HepG2 (cell line): ENCODE data around the gene IL17RA. TPM values are rescaled to one million over a fixed set of nuclear protein-coding genes. Genes with fewer than 3 reads are reported as not detected.

Source experiments
- ATAC-seq: fragments of 200-7000 bp; cut with Tn5 transposase; 3 replicates; pipeline ENCODE4 v1.9.1; 2020; ENCODE audit warnings: mild to moderate bottlenecking, moderate library complexity
- BruUV-seq: library from RNA; stranded (reverse); fragments of 400-500 nt; replicated peaks from 2 replicates; lab custom pipeline; 2021; lab: Mats Ljungman, UMichigan
- CTCF ChIA-PET: fragments of 300-600 bp; formaldehyde crosslinking; extraction: SDS; loops from one replicate; lab custom pipeline; 2021; ENCODE audit warnings: low total read pairs, inconsistent platforms, low intra/inter-chr PET ratio; lab: Yijun Ruan, JAX
- POLR2A ChIA-PET: fragments of 350-600 bp; sonication (Branson Sonifier 250); formaldehyde crosslinking; loops from one replicate; lab custom pipeline; 2020; ENCODE audit warnings: antibody characterized with exemption, inconsistent platforms; lab: Yijun Ruan, JAX
- DNase-seq: peaks from one replicate; pipeline ENCODE4 v3.0.0-alpha.2; 2015; ENCODE audit warnings: low spot score
- FAIRE-seq: peaks from 3 replicates; lab custom pipeline; 2011; peaks lifted over from hg19 to GRCh38; lab: Jason Lieb, UNC
- H2AFZ ChIP-seq: one replicate; pipeline ENCODE4 v1.6.1; 2011; ENCODE audit warnings: low read length, inconsistent platforms
- H3K27ac ChIP-seq: fragments of 300-600 bp; 3 replicates; pipeline ENCODE4 v1.8.0; 2011; ENCODE audit warnings: mixed run types, mild to moderate bottlenecking, mixed read lengths, low read length, inconsistent platforms; ENCODE audit not compliant: insufficient read depth; ENCODE audit errors: extremely low read length
- H3K27me3 ChIP-seq, 2 experiments: fragments of 200-600 bp in 1 of 2; 2 replicates in 1 of 2; 3 replicates in 1 of 2; pipeline versions ENCODE4 v1.6.0 to v1.8.0; 2011; ENCODE audit warnings: low read length in 2 of 2, mild to moderate bottlenecking in 2 of 2, moderate library complexity in 2 of 2, inconsistent platforms in 1 of 2; ENCODE audit not compliant: insufficient read depth in 2 of 2, control insufficient read depth in 1 of 2
- H3K36me3 ChIP-seq, 2 experiments: fragments of 200-600 bp in 1 of 2; replicated peaks in 1 of 2; 2 replicates in 1 of 2; 3 replicates in 1 of 2; pipeline versions ENCODE4 v1.5.1 to v1.8.0; 2011; ENCODE audit warnings: low read length in 2 of 2, inconsistent platforms in 1 of 2; ENCODE audit not compliant: insufficient read depth in 2 of 2, control insufficient read depth in 1 of 2
- H3K4me1 ChIP-seq: 2 replicates; pipeline ENCODE4 v1.5.1; 2012; ENCODE audit warnings: low read length, inconsistent platforms; ENCODE audit not compliant: insufficient read depth
- H3K4me2 ChIP-seq: 2 replicates; pipeline ENCODE4 v1.6.0; 2011; ENCODE audit warnings: low read depth, low read length, inconsistent platforms
- H3K4me3 ChIP-seq, 3 experiments: fragments of 200-600 bp in 1 of 3; sonication (generic), shearing (Covaris generic) in 1 of 3; replicated peaks in 1 of 3; 2 replicates each; pipeline ENCODE4 v1.5.1; 2011 to 2016; ENCODE audit warnings: low read length in 3 of 3, inconsistent platforms in 2 of 3, low read depth in 2 of 3, mild to moderate bottlenecking in 2 of 3, control low read depth in 1 of 3, mixed read lengths in 1 of 3; ENCODE audit not compliant: insufficient read depth in 1 of 3
- H3K79me2 ChIP-seq: one replicate; pipeline ENCODE4 v1.6.1; 2011; ENCODE audit warnings: low read length, inconsistent platforms; ENCODE audit not compliant: insufficient read depth
- H3K9ac ChIP-seq: 2 replicates; pipeline ENCODE4 v1.6.0; 2011; ENCODE audit warnings: mild to moderate bottlenecking, low read depth, low read length, inconsistent platforms; ENCODE audit not compliant: insufficient read depth
- H3K9me3 ChIP-seq: 2 replicates; pipeline ENCODE4 v1.5.1; 2012; ENCODE audit warnings: mild to moderate bottlenecking, low read length
- H4K20me1 ChIP-seq: 2 replicates; pipeline ENCODE4 v1.6.0; 2011; ENCODE audit warnings: inconsistent platforms, mild to moderate bottlenecking, low read length, moderate library complexity; ENCODE audit not compliant: insufficient read depth
- ARNTL ChIP-seq: sonication (generic); formaldehyde crosslinking; IDR thresholded peaks from 2 replicates; pipeline ENCODE4 v1.4.0; 2020; ENCODE audit warnings: mild to moderate bottlenecking, missing genetic modification reagents
- DNMT1 ChIP-seq: sonication (generic); formaldehyde crosslinking; IDR thresholded peaks from 2 replicates; pipeline ENCODE4 v1.5.1; 2020; ENCODE audit warnings: mild to moderate bottlenecking, missing genetic modification reagents
- FOSL2 ChIP-seq: sonication (generic); formaldehyde crosslinking; IDR thresholded peaks from 2 replicates; pipeline ENCODE4 v1.4.0; 2020; ENCODE audit warnings: missing genetic modification reagents
- KMT2A ChIP-seq: sonication (generic); formaldehyde crosslinking; IDR thresholded peaks from 2 replicates; pipeline ENCODE4 v1.4.0; 2020; ENCODE audit warnings: missing genetic modification reagents
- MLX ChIP-seq: IDR thresholded peaks from 2 replicates; pipeline ENCODE4 v1.6.1; 2016
- PRDM15 ChIP-seq: sonication (generic); formaldehyde crosslinking; IDR thresholded peaks from 2 replicates; pipeline ENCODE4 v1.4.0; 2020; ENCODE audit warnings: missing genetic modification reagents
- SCMH1 ChIP-seq: sonication (generic); formaldehyde crosslinking; IDR thresholded peaks from 2 replicates; pipeline ENCODE4 v1.9.0; 2021; ENCODE audit warnings: missing genetic modification reagents, mild to moderate bottlenecking, borderline replicate concordance
- SRF ChIP-seq: IDR thresholded peaks from 2 replicates; pipeline ENCODE4 v1.6.1; 2011; ENCODE audit warnings: mild to moderate bottlenecking, low read depth, low read length, moderate library complexity
- ZFP36L2 ChIP-seq: sonication (generic); formaldehyde crosslinking; IDR thresholded peaks from 2 replicates; pipeline ENCODE4 v1.4.0; 2020; ENCODE audit warnings: missing genetic modification reagents
- ZFP62 ChIP-seq: sonication (generic); formaldehyde crosslinking; IDR thresholded peaks from 2 replicates; pipeline ENCODE4 v1.4.0; 2020; ENCODE audit warnings: missing genetic modification reagents
- ZKSCAN1 ChIP-seq: fragments of 150-350 bp; IDR thresholded peaks from 2 replicates; pipeline ENCODE4 v1.6.1; 2014; ENCODE audit warnings: low read length
- ZNF343 ChIP-seq: sonication (generic); formaldehyde crosslinking; IDR thresholded peaks from 2 replicates; pipeline ENCODE4 v1.4.0; 2020; ENCODE audit warnings: mild to moderate bottlenecking, missing genetic modification reagents
- ZNF446 ChIP-seq: sonication (generic); formaldehyde crosslinking; IDR thresholded peaks from 2 replicates; pipeline ENCODE4 v1.5.0; 2020; ENCODE audit warnings: mild to moderate bottlenecking, missing genetic modification reagents
- ZNF883 ChIP-seq: sonication (generic); formaldehyde crosslinking; IDR thresholded peaks from 2 replicates; pipeline ENCODE4 v1.5.1; 2020; ENCODE audit warnings: mild to moderate bottlenecking, missing genetic modification reagents; ENCODE audit errors: not compliant biosample characterization
- ZSCAN29 ChIP-seq: sonication (generic); formaldehyde crosslinking; conservative IDR thresholded peaks from 2 replicates; pipeline ENCODE4 v1.4.0; 2020; ENCODE audit warnings: mild to moderate bottlenecking, missing genetic modification reagents
- in situ Hi-C: cut with HindIII; loops from 2 replicates; pipeline ENCODE4 v1.10.0; 2017; ENCODE audit warnings: low pct_unique_long_range_greater_than_20kb; ENCODE audit not compliant: extremely low pct_ligation_motif_present
- intact Hi-C: fragments of 100-400 bp; cut with micrococcal nuclease; formaldehyde crosslinking; loops from one replicate; pipeline ENCODE4 v1.10.0; 2022; ENCODE audit not compliant: unreplicated experiment
- polyA plus RNA-seq, 8 experiments: library from polyadenylated mRNA; depleted of rRNA in 3 of 8; stranded (reverse) in 7 of 8; unstranded in 1 of 8; fragments of >200 nt; fragmentation: Illumina TruSeq in 4 of 8; extraction: Trizol in 4 of 8; gene quantifications; 2 replicates each; pipeline versions ENCODE4 v1.2.1 to v1.2.3, GENCODE V29; 2011 to 2016; ENCODE audit warnings: low read depth in 4 of 8, missing spikeins in 1 of 8, mixed read lengths in 1 of 8; ENCODE audit not compliant: insufficient read depth in 1 of 8
- total RNA-seq, 5 experiments: library from RNA; depleted of rRNA; stranded (reverse); fragments of >200 nt; fragmentation: Illumina TruSeq; extraction: Trizol; gene quantifications; 2 replicates each; pipeline ENCODE4 v1.2.3, GENCODE V29; 2016; ENCODE audit warnings: low read depth in 1 of 5

The IL17RA gene
- total and polyA plus RNA-seq, 2 of the 13 experiments (the other 11 are each of a cell fraction or from before 2014, with no cell fraction given) = 2.5 to 8.2 TPM

- intact Hi-C loops = no loop called here
- Histone ChIP-seq H2AFZ (no peak overlapping the region), H3K4me2 (no peak overlapping the region), H3K9me3 (no peaks in the 10 kb centered on the region), H3K9ac (no peak overlapping the region), H3K79me2 (no peaks in the 10 kb centered on the region), H3K27me3 (no peaks in the 10 kb centered on the region)
- no peak for FAIRE-seq
- BruUV-seq = no TSS peak
- no peak for ATAC-seq
- TF ChIP-seq SCMH1 = no peak
- no peak for TF ChIP-seq DNMT1 (CRISPR knock-in tag)
- no peak for TF ChIP-seq ZSCAN29
- no peak for TF ChIP-seq SRF
- TF ChIP-seq PRDM15 = no peak
- no peak for TF ChIP-seq FOSL2 (CRISPR knock-in tag)
- TF ChIP-seq ARNTL (CRISPR knock-in tag) = no peak
- TF ChIP-seq KMT2A (CRISPR knock-in tag) = no peak
- TF ChIP-seq MLX = no peak
- no peak for TF ChIP-seq ZNF343 (CRISPR knock-in tag)
- TF ChIP-seq ZKSCAN1 = no peak
- no peak for TF ChIP-seq ZNF883 (CRISPR knock-in tag)
- no peak for TF ChIP-seq ZNF446 (CRISPR knock-in tag)
- TF ChIP-seq ZFP62 (CRISPR knock-in tag) = no peak
- TF ChIP-seq ZFP36L2 (CRISPR knock-in tag) = no peak
- TF ChIP-seq, all 625 proteins: peak for 0
- Histone ChIP-seq H4K20me1 (no peaks in the 10 kb centered on the region), H3K4me3 (no peak overlapping the region), H3K36me3 (no peaks in the 10 kb centered on the region), H3K4me1 (no peaks in the 10 kb centered on the region), H3K27ac (no peak overlapping the region)
- in situ Hi-C loops = loop anchor here (10.0 kb wide), 2 partner anchors 98 to 428 kb away; no protein-coding TSS in a partner anchor
- no peak for DNase-seq
- CTCF ChIA-PET = no interaction called here
- POLR2A ChIA-PET = no interaction called here
Observed at GRCh38 chr22:17077255-17077654, 7.5 kb upstream of the IL17RA start.
